ENCODE results near the gene NCKIPSD.
A peak's percentile ranks its signal among the peaks of the same experiment; 100 is the strongest.
"Not testable (repeated sequence)": the region's sequence is repeated elsewhere in the genome, so short reads cannot be mapped to it uniquely, and the experiment has no call there.

The NCKIPSD gene

DNA sequence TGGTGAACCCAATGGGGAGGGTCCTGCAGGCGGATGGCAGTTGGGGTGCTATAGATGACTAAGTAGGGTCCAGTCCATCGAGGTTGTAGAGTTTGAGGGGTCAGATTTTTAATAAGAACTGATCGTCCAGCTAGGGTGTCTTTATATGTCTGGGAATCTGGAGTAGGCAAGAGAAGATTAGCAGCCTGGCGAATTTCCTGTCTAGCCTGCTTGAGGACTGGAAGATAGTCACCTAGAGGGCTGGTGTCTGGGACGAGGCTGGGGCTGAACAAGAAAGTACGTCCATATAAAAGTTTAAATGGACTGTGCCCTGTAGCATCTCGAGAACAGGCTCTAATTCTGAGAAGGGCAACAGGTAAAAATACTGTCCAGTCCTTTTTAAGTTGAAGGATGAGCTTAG, 38.0 kb upstream of the NCKIPSD start:
- ATAC-seq (ENCODE audit: low read depth) (no peak), DNase-seq (ENCODE audit: low spot score) (no peak)
- H3K36me3 ChIP-seq (ENCODE audit: low read depth) = no peaks in the 10 kb centered on the region
- no peaks in the 10 kb centered on the region for H3K4me1 ChIP-seq (ENCODE audit: insufficient read depth, poor library complexity, severe bottlenecking)
- no peak overlapping the region for H3K4me3 ChIP-seq (ENCODE audit: severe bottlenecking)
- TF ChIP-seq, protein P1, sequence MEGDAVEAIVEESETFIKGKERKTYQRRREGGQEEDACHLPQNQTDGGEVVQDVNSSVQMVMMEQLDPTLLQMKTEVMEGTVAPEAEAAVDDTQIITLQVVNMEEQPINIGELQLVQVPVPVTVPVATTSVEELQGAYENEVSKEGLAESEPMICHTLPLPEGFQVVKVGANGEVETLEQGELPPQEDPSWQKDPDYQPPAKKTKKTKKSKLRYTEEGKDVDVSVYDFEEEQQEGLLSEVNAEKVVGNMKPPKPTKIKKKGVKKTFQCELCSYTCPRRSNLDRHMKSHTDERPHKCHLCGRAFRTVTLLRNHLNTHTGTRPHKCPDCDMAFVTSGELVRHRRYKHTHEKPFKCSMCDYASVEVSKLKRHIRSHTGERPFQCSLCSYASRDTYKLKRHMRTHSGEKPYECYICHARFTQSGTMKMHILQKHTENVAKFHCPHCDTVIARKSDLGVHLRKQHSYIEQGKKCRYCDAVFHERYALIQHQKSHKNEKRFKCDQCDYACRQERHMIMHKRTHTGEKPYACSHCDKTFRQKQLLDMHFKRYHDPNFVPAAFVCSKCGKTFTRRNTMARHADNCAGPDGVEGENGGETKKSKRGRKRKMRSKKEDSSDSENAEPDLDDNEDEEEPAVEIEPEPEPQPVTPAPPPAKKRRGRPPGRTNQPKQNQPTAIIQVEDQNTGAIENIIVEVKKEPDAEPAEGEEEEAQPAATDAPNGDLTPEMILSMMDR (IDR thresholded peaks at IDR 0.05; ENCODE audit: poor library complexity, severe bottlenecking) = no peak
- no peaks in the 10 kb centered on the region for H3K27me3 ChIP-seq (ENCODE audit: insufficient read depth, poor library complexity, severe bottlenecking)
- no peak overlapping the region for H3K27ac ChIP-seq (ENCODE audit: poor library complexity, severe bottlenecking)
- H3K9me3 ChIP-seq (ENCODE audit: severe bottlenecking) = no peaks in the 10 kb centered on the region

- not testable (repeated sequence) for H3K27ac ChIP-seq (ENCODE audit: poor library complexity, severe bottlenecking); H3K9me3 ChIP-seq (ENCODE audit: severe bottlenecking); H3K4me1 ChIP-seq (ENCODE audit: insufficient read depth, poor library complexity, severe bottlenecking); H3K4me3 ChIP-seq (ENCODE audit: severe bottlenecking); H3K27me3 ChIP-seq (ENCODE audit: insufficient read depth, poor library complexity, severe bottlenecking); H3K36me3 ChIP-seq (ENCODE audit: low read depth); DNase-seq (ENCODE audit: low spot score); ATAC-seq (ENCODE audit: low read depth)
These were observed 37.6 kb upstream of the NCKIPSD start for GRCh38 chr3:48723293-48723692.

- Histone ChIP-seq H3K27me3 (ENCODE audit: insufficient read depth, poor library complexity, severe bottlenecking) (no peaks in the 10 kb centered on the region), H3K27ac (ENCODE audit: poor library complexity, severe bottlenecking) (peak within 1 kb of the TSS; percentile 78), H3K4me3 (ENCODE audit: severe bottlenecking) (peak within 1 kb of the TSS; percentile 74), H3K36me3 (ENCODE audit: low read depth) (peaks cover 39% of the 10 kb centered on the region), H3K4me1 (ENCODE audit: insufficient read depth, poor library complexity, severe bottlenecking) (peaks cover 11% of the 10 kb centered on the region), H3K9me3 (ENCODE audit: severe bottlenecking) (no peaks in the 10 kb centered on the region)
- ATAC-seq (ENCODE audit: low read depth) (peak; percentile 97), DNase-seq (ENCODE audit: low spot score) (peak; percentile 99)
- TF ChIP-seq, protein P1 (IDR thresholded peaks at IDR 0.05; ENCODE audit: poor library complexity, severe bottlenecking) = no peak
These were observed 31.4 kb upstream of the NCKIPSD start, which contains the start of gene IP6K2 for GRCh38 chr3:48716982-48717746. IP6K2 (minus strand) TSS chr3:48717221; CDS start chr3:48695291, 21,930 bp downstream.

DNA sequence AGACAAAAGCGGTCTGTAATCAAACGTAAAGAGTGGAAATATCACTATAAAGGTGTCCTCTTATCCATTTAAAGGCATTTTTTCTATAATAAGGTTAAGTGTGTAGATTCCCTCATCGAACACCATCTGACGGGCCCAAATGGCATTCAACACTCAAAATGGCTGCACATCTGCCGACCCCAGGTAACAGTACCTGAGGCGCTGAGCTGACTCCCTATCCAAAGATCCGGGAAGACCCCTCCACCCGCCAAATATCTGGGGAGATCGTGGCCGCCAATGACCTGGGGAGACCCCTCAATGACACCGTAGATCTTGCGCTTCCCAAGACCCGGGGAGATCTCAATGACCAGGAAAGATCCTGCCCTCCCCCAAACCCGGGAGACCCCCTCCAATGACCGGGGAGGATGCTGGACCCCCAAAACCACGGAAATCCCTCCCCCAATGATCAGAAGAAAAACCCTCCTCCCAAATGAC, 30.8 kb upstream of the NCKIPSD start:
- TF ChIP-seq, protein P1 (IDR thresholded peaks at IDR 0.05; ENCODE audit: poor library complexity, severe bottlenecking) = no peak
- peak overlapping the region; percentile 74 for H3K4me3 ChIP-seq (ENCODE audit: severe bottlenecking)
- DNase-seq (ENCODE audit: low spot score) (no peak), ATAC-seq (ENCODE audit: low read depth) (no peak)
- H3K36me3 ChIP-seq (ENCODE audit: low read depth) = peaks cover 44% of the 10 kb centered on the region
- H3K27ac ChIP-seq (ENCODE audit: poor library complexity, severe bottlenecking) = peak overlapping the region; percentile 78
- peaks cover 11% of the 10 kb centered on the region for H3K4me1 ChIP-seq (ENCODE audit: insufficient read depth, poor library complexity, severe bottlenecking)
- H3K9me3 ChIP-seq (ENCODE audit: severe bottlenecking) = no peaks in the 10 kb centered on the region
- no peaks in the 10 kb centered on the region for H3K27me3 ChIP-seq (ENCODE audit: insufficient read depth, poor library complexity, severe bottlenecking)

- no peak for DNase-seq (ENCODE audit: low spot score)
- ATAC-seq (ENCODE audit: low read depth) = peak; percentile 14; the same call in 1 of the 3 replicates
- Histone ChIP-seq H3K36me3 (ENCODE audit: low read depth) (peaks cover 54% of the 10 kb centered on the region), H3K9me3 (ENCODE audit: severe bottlenecking) (no peaks in the 10 kb centered on the region), H3K27me3 (ENCODE audit: insufficient read depth, poor library complexity, severe bottlenecking) (no peaks in the 10 kb centered on the region), H3K27ac (ENCODE audit: poor library complexity, severe bottlenecking) (peak overlapping the region; percentile 78), H3K4me1 (ENCODE audit: insufficient read depth, poor library complexity, severe bottlenecking) (peaks cover 11% of the 10 kb centered on the region), H3K4me3 (ENCODE audit: severe bottlenecking) (peak overlapping the region; percentile 74)
- TF ChIP-seq, protein P1 (IDR thresholded peaks at IDR 0.05; ENCODE audit: poor library complexity, severe bottlenecking) = no peak
These were observed 29.6 kb upstream of the NCKIPSD start for GRCh38 chr3:48715174-48715800.

Measured in RWPE2 (cell line).